NCI-H187 (cell line): ENCODE data around the gene LMTK2.
"Not testable (repeated sequence)": the region's sequence is repeated elsewhere in the genome, so short reads cannot be mapped to it uniquely, and the experiment has no call there.

ENCODE experiments used
- DNase-seq, 2 experiments: peaks; one replicate each; lab custom pipeline; 2025; lab: John Stamatoyannopoulos, UW

The LMTK2 gene

GRCh38 chr7:98105942-98106544 lies 619 bp upstream of the LMTK2 start:
- DNase-seq, result no peak

GRCh38 chr7:98107313-98107721 lies 655 bp downstream of the LMTK2 start:
- no peak for DNase-seq

- no peak for DNase-seq
Measured at GRCh38 chr7:98110249-98111022, 3.8 kb downstream of the LMTK2 start.

DNA sequence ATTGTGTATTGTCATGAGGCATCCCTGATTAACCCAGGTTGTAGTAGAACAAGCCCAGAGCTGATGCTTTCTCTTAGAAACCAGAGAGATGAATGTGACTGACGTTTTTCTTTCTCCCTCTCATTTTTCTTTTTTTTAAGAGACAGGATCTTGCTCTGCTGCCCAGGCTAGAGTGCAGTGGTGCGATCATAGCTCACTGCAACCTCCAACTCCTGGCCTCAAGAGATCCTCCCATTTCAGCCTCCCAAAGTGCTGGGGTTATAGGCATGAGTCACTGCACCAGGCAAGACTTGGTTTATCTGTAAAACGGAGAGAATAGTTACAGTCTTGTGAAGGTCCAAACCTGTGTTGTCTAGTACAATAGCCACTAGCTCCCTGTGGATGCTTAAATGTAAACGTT lies 5.4 kb downstream of the LMTK2 start:
- no peak for DNase-seq

DNA sequence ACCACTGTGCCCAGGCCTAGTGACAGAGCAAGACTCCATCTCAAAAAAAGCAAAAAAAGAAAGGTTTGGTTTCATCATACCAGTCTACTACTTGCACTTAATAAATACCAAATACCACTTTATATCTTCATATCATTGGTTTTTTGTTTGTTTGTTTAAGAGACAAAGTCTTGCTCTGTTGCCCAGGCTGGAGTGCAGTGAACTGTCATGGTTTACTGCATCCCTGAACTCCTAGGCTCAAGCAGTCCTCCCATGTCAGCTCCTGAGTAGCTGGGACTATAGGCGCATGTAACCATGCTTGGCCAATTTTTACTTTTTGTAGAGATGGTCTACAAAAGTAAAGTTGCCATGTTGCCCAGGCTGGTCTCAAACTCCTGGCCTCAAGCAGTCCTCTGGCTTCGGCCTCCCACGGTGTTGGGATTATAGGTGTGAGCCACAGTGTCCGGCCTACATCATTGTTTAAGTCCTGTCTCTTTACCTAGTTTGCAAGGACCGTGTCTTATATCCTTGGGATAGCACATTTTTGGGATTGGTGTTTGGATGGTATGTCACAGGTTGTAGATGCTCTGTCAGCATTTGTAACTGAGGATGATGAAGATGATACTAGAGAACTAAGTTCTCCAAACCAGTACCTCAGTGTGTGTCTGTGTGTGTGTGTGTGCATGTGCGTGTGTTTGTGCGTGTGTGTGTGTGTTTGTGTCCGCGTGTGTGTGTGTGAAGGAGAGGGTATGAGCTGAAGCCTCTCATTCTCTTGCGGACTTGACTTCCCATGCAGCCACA lies 9.3 kb downstream of the LMTK2 start:
- no peak for DNase-seq

GRCh38 chr7:98116656-98117461 lies 10.2 kb downstream of the LMTK2 start:
- no peak for DNase-seq

DNA sequence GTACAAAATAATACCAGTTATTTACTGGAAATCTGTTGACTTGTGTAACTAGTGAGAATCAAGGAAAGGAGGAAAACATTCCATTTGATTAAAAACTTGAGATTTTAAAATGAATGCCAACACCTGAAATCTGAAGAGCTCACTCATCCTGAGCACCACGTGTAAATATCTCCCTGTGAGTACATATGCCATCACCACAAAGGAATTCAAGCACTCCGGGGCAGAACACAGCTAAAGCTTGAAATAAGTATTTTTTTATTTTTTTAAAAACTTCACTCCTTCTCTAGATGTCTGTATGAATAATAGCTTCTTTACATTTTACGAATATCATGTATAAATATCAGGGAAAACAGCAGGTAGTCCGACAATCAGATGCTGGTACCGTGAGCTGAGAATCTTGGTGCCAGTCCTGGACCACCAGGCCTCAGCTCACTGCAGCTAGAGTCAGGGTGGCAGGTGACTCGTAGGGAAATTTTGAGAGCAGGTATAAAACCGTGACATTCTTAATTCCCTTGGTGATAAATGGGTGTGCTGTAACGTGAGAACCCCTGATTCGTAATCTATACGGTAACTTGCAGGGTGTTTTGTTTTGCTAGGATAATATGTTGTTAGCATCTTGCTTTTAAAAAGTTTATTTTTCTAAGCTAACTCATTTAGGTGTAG lies 12.7 kb downstream of the LMTK2 start:
- no peak for DNase-seq

DNA sequence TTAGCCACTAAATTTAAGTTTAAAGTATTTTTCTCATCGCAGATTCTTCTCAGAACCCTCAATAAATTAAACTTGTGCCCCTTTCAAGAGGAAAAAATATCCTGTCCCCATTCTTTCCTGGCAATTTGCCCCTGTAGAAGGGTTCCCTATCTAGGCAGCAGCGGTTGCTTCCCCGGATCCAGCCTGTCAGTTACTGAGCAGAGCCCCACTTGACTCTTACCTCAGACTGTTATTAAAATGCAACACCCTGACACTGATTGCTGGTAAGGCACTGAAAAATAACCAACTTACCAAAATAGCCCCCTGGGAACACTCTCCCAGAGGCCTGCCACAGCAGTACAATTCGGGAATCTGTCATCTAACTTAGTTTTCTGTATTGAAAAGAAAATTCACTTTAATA lies 13.9 kb downstream of the LMTK2 start:
- no peak for DNase-seq

DNA sequence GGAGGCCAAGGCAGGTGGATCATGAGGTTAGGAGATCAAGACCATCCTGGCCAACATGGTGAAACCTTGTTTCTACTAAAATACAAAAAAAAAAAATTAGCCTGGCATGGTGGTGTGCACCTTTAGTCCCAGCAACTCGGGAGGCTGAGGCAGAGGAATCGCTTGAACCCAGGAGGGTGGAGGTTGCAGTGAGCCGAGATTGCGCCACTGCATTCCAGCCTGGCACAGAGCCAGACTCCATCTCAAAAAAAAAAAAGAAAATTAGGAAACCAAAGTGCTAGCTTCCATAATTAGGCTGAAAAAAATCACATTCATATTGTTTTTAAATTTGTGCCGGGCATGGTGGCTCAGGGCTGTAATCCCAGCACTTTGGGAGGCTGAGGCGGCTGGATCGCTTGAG lies 14.7 kb downstream of the LMTK2 start:
- not testable (repeated sequence) for DNase-seq

DNA sequence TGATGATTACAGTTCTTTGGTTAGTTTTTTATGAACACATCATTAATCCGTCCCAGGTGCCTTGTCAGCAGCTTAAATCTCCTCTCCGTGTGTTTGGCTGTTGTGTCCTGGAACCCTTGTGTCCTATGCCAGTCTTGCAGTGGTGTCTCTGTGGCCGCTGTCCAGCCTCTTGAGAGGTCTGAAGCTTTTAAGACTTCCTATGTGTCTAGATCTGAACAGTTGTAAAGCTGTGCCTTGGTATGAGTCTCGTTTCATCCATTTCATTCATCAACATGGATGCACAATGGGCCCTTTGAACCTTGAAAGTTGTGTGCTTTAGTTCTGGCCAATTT lies 16.7 kb downstream of the LMTK2 start:
- DNase-seq, result no peak

- DNase-seq, result no peak
Measured at GRCh38 chr7:98125759-98126158, 19.1 kb downstream of the LMTK2 start.

DNA sequence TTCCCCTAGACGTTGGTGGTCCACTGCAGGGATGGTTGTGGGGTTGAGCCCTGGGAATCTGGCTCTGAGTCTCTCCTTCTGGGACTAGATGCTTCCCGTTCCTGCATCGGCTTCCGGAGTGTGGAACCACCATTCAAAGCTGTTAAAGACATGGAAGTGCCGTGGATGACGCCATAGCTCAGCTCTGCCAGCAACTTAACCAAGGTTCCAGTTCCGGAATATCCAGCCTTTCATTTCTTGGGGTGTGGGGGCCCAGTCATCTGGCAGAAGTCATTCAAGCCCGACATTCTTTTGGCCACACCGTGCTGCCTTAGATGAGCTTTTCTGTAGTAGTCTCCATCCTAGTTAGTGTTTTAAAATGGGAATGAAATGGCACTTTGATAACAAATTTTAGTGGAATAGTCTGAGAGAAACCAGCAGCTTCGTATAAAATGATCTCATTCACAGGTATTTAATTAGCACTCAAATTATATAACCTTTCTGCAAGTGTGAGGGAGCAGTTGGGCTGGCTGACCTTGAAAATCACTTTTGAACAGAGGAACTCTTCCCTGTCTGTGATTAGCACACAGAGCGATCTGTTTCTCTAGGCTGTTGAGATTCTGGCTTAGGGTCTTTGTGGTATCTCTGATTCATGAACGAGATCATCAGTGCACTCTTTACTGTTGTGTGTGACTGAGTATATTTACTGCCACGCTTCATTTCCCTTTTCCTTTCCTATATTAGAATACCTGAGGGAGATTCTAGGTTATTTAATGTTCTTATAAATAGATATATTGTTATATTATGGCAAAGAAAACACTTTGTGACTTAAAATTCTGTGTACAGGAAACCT lies 19.9 kb downstream of the LMTK2 start:
- DNase-seq, result no peak

DNA sequence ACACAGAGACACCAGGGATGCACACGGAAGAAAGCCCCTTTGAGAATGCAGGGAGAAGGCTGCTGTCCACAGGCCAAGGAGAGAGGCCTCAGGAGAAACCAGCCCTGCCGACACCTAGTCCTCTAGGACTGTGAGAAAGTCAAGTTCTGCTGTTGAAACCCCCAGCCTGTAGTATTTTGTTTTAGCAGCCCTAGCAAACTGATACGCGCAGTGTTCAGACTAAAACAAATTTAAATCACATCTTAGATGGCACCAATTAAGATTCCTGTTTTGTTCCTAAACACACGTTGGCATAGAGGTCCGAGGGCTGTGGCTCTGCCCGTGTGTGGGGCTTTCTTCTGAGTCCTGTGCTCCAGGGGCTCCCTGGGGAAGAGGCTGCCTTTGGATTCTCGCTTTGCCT lies 21.7 kb downstream of the LMTK2 start:
- DNase-seq, result no peak

GRCh38 chr7:98130959-98131358 lies 24.3 kb downstream of the LMTK2 start:
- DNase-seq, result no peak

DNA sequence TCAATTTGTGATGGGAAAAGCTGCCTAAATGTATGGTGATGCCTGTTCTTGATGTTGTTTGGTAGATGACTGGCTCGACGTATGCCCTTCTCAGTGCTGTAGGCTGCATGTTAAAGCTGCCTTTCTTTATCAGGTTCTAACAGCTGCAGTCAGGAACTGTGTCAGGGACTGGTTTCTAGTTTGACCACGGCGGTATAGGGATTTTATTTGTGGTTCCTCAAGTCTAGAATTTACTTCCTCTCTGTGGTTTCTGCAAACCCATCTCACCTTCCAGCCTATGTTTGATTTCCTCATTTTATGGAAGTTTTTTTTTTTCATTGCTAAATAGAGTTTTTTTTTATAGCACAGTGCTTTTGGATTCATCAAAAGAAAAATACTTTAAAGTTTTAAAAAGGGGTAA lies 26.5 kb downstream of the LMTK2 start:
- DNase-seq, result no peak

- DNase-seq, result no peak
Measured at GRCh38 chr7:98133621-98134303, 27.1 kb downstream of the LMTK2 start.

- no peak for DNase-seq
Measured at GRCh38 chr7:98134420-98135228, 28.0 kb downstream of the LMTK2 start.

DNA sequence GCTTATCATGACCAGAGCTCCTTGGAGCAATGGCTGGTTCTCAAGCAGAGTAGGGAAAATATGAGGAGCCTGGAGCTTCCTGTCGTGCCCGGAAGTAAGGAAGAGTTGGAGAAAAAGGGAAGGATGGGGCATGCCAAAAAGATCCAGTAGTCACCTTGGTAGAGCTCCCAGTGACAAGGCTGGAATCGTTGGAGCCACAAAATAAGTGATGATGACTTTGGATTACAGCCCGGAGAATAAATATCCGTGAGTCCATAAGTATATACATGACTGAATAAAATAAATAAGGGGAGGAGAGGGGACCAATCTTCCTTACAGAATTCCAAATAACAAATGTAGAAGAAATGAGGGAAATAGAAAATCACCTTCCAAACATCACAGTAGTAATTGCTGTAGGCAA lies 29.3 kb downstream of the LMTK2 start:
- no peak for DNase-seq

GRCh38 chr7:98136423-98136822 lies 29.8 kb downstream of the LMTK2 start:
- DNase-seq, result no peak
